GM12873 (cell line): Measurements from ENCODE around the gene PEX11B.

Experiments
- CTCF ChIP-seq: IDR thresholded peaks from 2 replicates; pipeline ENCODE4 v1.5.1; 2012; ENCODE audit warnings: low read depth, mild to moderate bottlenecking, moderate library complexity, low read length, control low read depth; ENCODE audit not compliant: insufficient read depth; ENCODE audit errors: missing control alignments

The PEX11B gene

DNA sequence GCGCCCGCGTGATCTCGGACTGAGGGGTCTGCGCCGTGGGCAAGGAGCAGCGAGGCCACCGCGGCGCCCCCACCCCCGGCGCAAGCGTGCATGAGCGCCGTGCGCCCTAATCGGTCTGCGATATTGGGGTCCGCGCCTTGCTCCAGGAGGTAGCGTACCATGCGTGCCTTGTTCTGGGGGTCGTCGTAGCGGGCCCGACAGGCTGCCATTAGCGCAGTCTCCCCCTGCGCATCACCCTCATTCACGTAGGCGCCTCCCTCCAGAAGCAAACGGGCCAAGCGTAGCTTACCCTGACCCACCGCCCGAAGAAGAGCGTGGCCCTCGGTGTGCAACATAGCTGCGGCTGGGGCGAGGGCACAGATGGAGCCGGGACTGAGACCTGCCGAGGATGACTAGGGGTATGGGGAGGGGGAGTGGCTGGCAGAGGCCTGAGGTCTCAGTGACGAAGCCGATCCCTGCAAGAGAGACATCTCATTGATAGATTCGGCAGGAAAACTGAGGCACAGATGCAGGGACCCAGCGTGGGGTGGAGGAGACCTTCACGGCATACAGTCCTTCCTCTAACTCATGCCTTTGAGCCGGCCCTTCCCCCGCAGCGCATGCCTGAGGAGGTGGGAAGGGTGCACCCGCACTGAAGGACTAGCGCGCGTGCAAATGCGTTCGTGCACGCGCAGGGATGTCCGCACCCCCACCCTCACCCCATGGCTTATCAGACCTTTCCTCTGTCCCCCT, 43.1 kb upstream of the PEX11B start:
- no peak for TF ChIP-seq CTCF

GRCh38 chr1:145961109-145961424, 42.5 kb upstream of the PEX11B start:
- no peak for TF ChIP-seq CTCF

- no peak for TF ChIP-seq CTCF
Observed at GRCh38 chr1:145960468-145961108, 42.1 kb upstream of the PEX11B start.

- TF ChIP-seq CTCF, result no peak
Observed at GRCh38 chr1:145959957-145960467, 41.5 kb upstream of the PEX11B start.

- TF ChIP-seq CTCF, result no peak
Observed at GRCh38 chr1:145959333-145959732, 40.8 kb upstream of the PEX11B start.

GRCh38 chr1:145958734-145959133, 40.2 kb upstream of the PEX11B start:
- TF ChIP-seq CTCF, result no peak

DNA sequence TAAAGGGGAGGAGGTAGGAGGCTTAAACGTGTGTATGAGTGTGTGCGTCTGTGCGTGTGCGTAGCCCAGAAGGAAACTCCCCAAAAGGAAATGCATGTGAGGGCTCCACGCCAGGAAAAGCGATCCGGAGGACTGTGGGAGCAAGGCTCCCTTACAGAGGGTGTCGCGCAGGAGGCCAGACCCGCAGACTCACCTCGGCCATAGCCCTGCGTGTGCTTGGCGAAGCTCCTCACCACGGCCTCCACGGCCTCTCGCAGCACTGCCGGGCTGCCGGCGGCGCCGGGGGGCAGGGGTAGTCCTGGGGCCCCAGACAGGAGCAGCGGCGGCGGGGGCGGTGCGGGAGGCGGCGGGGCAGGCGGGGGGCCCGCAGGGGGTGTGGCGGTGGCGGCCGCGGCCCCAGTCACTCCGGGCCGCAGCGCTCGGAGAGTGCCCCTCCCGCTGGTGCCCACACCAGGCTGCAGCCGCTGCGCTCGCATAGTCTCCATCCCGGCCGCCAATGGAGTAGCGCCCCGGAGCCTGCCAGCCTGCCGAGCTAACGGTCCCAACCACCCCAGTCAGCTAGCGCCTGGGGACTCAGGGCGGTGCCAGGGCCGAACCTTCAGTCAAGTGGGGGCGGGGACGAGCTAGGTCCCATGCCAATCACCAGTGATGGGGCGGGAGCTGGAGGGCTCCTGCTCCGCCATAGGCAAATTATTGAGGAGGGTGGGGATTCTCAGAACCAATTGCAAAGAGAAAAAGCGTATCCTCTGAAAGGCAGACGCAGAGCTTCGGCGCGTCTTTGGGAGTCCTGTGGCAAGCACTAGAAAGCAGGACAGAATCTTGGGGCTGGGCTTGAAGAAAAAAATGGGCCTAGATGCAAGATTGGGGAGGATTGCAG, 39.2 kb upstream of the PEX11B start, which contains the start of gene LIX1L:
Gene LIX1L, minus strand, starts transcription at position 575 of the 877 bp plus-strand sequence. Its CDS starts 90 bp downstream, at position 485.
- no peak for TF ChIP-seq CTCF
